ENCODE measurements around the gene ELANE.

ELANE gene

DNA sequence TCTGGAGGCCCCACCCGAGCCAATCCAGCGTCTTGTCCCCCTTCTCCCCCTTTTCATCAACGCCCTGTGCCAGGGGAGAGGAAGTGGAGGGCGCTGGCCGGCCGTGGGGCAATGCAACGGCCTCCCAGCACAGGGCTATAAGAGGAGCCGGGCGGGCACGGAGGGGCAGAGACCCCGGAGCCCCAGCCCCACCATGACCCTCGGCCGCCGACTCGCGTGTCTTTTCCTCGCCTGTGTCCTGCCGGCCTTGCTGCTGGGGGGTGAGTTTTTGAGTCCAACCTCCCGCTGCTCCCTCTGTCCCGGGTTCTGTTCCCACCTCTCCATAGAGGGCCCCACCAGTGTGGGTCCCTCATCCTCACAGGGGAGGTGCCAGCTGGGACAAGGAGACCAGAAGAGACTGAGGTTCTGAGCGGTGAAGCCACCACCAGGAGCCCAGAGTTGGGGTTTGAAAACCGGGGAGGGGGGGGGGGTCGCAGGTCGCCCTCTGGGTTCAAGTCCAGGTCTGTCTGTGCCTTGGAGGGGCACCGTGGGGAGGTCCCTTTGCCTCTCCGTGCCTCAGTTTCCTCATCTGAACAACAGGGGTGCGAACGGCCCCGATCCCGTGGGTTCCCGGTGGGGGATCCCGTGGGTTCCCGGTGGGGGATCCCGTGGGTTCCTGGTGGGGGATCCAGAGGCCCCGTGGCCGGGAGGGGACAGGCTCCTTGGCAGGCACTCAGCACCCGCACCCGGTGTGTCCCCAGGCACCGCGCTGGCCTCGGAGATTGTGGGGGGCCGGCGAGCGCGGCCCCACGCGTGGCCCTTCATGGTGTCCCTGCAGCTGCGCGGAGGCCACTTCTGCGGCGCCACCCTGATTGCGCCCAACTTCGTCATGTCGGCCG lies at the start of gene ELANE:
Gene ELANE, plus strand, starts transcription at position 168 of the 878 bp plus-strand sequence. Its CDS starts 26 bp downstream, at position 194.
- DNase-seq: no peak

DNA sequence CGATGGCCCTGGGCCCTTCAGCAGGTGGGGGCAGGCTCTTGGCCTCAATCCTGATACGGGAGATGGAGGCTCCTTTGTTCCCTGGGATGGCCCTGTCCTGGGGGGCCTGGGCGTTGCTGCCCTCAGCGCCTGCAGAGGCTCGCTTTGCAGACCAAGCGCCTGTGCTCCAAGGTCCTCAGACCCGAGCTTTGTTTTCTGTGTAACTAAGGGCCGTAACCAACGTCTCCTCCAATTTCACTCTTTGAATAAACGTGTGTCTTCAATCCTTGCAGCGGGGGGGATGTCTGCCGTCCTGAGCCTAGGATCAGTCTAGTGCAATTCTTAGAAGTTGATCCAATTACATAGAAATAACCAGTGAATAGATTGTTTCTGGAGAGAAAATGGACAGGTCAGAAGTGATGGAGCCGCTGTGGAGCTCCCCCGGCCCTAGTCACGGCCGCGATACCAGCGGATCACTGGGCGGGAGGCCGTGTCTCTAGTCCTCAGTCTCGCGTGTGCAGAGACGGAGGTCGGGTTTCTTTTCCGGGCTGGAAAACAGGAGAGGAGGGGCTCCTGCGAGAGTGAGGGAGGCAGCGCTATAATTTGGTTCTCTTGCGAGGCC lies 49.5 kb upstream of the ELANE start:
- DNase-seq: no peak

DNA sequence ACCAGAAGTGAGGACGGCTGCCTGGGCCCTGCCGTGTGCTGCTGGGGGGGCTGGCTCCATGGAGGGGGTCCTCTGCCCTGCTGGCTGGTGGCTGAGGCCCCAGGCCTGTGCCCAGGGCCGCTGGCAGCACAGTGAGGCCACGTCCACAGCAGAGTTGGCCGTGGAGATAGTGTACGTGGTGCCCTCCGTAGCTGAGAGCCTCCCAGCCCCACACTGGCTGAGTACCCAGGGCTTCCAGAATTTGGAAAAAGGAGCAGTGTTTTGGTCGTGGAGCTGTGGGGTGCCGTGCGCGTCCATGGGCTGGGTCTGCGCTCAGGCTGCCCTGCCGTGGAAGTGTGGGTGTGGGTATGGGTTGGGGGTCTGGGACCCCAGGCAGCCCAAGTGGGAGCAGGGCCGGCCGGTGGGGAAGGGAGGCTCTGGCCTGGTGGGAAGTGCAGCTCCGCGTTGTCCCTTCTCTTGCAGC lies 49.0 kb upstream of the ELANE start:
- DNase-seq: no peak

DNA sequence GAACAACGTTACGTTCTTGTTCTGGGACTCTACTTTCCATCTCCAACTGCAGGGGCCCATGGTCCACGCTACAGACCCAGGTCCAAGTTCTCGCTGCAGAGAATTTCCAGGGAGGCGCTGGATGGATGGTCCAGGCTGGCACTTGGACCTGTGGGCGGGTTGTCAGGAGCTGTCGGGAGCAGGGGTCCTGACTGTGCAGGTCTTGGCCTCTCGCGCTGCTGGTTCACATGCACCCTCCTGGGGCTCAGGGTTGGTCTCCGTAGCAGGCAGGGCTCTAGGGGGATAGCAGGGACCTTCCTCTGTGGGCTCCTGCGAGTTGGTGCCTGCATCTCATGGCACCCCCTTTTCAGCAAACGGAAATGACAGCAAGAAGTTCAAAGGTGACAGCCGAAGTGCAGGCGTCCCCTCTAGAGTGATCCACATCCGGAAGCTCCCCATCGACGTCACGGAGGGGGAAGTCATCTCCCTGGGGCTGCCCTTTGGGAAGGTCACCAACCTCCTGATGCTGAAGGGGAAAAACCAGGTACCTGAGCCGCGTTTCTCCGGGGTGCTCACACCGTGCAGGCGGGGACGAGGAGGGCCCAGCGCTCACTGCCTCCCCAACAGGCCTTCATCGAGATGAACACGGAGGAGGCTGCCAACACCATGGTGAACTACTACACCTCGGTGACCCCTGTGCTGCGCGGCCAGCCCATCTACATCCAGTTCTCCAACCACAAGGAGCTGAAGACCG lies 48.3 kb upstream of the ELANE start:
- DNase-seq: no peak

DNA sequence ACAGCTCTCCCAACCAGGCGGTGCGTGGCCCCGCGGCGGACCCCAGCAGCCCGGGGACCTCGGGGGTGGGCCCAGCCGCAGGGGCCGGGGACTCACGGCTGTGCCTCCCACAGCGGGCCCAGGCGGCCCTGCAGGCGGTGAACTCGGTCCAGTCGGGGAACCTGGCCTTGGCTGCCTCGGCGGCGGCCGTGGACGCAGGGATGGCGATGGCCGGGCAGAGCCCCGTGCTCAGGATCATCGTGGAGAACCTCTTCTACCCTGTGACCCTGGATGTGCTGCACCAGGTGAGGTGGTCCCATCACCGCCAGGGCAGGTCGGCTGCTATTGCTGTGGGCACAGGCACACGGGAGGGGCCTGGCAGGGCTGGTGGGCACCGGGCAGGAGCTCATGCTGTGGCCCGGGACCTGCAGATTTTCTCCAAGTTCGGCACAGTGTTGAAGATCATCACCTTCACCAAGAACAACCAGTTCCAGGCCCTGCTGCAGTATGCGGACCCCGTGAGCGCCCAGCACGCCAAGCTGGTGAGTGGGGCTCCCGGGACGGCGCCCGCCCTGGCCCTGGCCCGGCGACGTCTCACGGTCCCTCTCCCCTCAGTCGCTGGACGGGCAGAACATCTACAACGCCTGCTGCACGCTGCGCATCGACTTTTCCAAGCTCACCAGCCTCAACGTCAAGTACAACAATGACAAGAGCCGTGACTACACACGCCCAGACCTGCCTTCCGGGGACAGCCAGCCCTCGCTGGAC lies 47.5 kb upstream of the ELANE start:
- no peak for DNase-seq

DNA sequence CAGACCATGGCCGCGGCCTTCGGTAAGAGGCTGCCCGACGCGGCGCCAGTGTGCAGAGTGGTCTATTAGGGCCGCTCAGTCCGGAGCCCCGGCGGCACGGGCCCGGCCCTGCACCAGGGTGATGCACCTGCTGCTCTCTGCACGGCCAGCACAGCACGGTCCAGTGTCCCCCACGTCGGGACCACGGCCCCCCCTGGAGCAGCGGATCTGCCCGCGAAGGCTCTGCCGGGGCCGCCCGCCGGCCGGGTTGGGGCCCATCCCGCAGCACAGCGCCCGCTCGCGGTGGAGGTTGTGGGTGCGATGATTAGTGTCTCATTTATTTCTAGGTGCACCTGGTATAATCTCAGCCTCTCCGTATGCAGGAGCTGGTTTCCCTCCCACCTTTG lies 46.9 kb upstream of the ELANE start:
- no peak for DNase-seq

DNA sequence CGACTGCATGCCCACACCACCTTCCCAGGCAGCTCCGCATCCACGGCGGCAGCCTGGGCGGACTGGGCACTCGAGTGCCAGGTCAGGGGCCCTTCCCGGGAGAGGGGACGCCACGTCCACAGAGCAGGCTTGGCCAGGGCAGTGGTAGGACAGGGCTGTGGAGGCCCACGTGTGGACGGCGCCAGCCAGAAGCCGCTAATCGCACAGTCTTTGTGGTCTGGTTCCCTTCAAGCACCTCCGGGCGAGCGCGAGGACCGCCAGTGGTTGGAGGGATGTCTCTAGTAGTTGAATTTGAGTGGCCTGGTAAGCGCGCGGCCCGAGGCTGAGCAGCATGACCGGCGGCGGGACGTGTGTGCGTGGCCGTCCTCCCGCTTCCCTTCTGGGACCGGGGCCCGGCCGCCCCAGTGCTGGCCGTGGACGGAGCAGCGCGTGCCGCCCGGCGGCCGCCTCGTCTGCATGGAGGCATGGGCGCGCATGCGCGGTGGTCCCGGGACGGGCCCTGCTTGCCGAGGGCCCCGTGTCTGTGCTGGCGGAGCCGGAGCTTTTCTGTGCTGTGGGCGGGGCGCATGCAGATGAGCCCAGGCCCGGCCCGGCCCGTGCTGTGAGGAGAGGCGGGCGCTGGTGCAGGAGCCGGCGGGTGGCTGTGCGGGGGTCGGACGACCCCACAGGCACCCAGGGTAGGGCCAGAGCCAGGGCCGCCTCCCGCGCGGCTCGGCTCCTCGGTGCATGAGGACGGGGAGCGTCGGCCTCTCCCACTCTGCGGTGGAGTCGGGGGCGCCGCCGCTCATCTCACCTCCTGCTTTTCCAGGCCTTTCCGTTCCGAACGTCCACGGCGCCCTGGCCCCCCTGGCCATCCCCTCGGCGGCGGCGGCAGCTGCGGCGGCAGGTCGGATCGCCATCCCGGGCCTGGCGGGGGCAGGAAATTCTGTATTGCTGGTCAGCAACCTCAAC lies 46.2 kb upstream of the ELANE start:
- no peak for DNase-seq

DNA sequence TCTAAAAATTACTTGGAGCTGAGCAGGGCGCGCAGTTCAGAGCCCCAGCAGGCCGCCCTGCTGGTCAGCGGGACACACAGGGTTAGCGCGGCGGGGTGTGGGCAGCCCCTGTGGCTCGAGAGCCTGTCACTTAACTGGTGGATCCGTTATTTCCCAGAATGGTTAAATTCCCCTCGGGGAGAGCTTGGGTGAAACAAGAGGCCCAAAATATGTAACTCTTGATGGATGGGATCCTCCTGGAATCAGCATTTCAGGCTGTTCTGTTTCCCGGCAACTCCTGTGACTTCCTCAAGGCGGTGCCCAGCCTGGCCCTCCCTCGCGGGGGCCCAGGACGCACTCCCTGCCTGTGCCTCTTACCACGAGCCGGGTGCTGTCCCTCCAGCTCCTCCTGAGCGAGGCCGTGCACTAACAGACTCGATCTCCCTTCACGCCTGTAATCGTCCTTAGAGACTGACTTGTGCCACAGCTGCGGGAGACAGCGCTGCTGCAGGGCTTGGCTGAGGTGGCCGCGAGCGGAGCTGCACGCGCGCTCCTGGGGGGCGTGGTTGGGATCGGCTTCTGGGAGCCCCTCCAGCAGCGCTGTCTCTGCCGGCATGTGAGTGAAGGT lies 45.2 kb upstream of the ELANE start:
- DNase-seq: no peak

DNA sequence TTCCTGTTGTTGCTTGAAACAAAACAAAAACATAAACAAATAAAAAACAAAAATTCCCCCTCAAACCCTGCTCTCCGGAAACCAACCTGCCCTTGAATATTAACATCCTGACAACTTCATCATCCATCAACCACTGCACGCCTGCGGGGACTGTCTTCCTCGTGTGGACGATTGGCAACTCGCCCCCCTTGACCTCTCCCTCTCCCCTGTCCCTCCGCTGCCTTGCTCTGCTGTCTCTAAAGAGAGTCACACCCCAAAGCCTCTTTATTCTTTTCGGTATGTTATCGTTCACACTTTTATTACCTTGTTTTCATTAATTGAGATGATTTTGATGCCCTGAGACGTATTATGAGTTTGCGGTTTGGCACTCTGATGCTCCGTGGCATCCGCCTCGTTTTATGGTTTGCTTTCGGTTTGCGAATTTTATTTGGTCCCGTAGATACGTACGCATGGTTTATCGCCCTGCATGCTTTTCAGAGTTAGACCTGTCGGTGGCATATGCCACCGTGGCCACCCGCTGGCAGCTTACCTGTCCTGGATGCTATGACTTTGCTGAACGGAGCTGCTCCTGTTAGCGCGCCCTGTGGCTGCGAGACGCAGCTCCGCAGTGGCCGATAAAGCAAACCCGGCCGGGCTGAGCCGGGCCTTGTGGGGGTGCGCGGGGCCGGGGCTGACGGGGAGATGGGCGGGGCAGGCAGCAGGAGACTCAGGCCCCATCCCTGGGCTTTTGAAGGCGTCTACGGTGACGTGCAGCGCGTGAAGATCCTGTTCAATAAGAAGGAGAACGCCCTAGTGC lies 44.3 kb upstream of the ELANE start:
- DNase-seq: no peak

DNA sequence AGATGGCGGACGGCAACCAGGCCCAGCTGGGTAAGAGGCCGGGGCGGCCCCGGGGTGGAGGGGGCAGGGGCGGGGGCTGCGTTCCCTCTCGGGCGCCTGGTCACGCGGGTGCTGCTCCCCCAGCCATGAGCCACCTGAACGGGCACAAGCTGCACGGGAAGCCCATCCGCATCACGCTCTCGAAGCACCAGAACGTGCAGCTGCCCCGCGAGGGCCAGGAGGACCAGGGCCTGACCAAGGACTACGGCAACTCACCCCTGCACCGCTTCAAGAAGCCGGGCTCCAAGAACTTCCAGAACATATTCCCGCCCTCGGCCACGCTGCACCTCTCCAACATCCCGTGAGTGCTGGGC lies 43.7 kb upstream of the ELANE start:
- no peak for DNase-seq

DNA sequence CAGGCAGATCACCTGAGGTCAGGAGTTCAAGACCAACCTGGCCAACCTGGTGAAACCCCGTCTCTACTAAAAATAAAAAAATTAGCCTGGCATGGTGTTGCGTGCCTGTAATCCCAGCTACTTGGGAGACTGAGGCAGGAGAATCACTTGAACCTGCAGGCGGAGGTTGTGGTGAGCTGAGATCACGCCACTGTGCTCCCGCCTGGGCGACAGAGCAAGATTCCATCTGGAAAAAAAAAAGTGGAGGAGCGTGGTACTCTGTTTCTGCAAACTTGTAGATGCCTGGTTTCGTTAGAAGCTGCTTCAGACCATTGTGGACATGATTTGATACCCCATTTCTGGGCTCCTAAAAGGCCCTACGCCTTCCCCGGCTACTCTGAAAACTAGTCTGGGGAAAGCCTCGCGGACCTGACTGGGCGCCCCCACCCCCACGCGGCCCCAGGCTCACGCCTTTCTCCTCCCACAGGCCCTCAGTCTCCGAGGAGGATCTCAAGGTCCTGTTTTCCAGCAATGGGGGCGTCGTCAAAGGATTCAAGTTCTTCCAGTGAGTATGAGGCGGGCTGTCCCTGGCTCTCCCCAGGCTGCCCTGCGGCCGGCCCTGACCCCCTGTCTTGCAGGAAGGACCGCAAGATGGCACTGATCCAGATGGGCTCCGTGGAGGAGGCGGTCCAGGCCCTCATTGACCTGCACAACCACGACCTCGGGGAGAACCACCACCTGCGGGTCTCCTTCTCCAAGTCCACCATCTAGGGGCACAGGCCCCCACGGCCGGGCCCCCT lies 41.8 kb upstream of the ELANE start:
- DNase-seq: no peak

DNA sequence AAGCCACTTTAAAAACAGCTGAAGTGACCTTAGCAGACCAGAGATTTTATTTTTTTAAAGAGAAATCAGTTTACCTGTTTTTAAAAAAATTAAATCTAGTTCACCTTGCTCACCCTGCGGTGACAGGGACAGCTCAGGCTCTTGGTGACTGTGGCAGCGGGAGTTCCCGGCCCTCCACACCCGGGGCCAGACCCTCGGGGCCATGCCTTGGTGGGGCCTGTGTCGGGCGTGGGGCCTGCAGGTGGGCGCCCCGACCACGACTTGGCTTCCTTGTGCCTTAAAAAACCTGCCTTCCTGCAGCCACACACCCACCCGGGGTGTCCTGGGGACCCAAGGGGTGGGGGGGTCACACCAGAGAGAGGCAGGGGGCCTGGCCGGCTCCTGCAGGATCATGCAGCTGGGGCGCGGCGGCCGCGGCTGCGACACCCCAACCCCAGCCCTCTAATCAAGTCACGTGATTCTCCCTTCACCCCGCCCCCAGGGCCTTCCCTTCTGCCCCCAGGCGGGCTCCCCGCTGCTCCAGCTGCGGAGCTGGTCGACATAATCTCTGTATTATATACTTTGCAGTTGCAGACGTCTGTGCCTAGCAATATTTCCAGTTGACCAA lies 41.1 kb upstream of the ELANE start:
- DNase-seq: no peak

DNA sequence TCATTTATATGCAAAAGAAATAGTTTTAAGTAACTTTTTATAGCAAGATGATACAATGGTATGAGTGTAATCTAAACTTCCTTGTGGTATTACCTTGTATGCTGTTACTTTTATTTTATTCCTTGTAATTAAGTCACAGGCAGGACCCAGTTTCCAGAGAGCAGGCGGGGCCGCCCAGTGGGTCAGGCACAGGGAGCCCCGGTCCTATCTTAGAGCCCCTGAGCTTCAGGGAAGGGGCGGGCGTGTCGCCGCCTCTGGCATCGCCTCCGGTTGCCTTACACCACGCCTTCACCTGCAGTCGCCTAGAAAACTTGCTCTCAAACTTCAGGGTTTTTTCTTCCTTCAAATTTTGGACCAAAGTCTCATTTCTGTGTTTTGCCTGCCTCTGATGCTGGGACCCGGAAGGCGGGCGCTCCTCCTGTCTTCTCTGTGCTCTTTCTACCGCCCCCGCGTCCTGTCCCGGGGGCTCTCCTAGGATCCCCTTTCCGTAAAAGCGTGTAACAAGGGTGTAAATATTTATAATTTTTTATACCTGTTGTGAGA lies 40.5 kb upstream of the ELANE start:
- no peak for DNase-seq

DNA sequence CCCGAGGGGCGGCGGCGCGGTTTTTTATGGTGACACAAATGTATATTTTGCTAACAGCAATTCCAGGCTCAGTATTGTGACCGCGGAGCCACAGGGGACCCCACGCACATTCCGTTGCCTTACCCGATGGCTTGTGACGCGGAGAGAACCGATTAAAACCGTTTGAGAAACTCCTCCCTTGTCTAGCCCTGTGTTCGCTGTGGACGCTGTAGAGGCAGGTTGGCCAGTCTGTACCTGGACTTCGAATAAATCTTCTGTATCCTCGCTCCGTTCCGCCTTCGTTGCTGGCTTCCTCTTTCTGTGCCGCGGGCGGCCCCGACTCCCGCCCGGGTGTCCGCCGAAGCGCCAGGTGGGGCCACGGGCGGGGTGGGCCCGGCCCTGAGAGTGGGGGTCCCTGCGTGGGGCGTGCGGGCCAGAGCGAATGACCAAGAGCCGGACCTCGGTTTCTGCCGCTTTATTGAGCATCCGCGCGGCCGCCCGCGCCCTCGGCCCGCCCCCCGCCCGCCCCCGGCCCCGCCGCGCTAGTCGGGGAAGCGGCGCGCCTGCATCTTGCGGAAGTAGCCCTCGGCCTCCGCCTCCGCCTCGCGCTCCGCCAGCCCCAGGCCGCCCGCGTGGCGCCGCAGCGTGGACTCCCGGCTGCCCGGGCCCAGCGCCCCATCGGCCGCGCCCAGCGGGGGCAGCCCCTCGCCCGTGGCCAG lies 39.9 kb upstream of the ELANE start:
- no peak for DNase-seq

DNA sequence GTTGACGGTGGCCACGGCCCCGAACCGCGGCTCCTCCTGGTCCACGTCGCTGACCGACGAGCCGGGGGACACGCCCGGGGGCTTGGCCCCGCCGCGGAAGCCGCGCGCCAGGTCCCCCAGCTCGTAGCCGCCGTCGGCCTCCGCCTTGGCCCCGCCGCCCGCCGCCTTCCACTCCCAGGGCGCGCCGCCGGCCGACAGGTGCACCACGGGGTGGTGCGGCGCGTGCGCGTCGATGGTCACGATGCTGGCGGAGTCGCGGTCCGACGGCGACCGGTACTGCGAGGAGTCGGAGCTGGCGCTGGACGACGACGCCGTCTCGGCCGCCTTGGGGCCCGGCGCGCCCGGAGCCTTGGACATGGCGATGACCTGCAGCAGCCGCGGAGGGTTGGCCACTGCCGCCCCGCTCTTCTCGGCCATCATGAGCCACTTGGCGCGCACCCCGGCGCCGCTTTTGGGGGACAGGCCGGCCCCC lies 39.3 kb upstream of the ELANE start:
- DNase-seq: no peak

DNA sequence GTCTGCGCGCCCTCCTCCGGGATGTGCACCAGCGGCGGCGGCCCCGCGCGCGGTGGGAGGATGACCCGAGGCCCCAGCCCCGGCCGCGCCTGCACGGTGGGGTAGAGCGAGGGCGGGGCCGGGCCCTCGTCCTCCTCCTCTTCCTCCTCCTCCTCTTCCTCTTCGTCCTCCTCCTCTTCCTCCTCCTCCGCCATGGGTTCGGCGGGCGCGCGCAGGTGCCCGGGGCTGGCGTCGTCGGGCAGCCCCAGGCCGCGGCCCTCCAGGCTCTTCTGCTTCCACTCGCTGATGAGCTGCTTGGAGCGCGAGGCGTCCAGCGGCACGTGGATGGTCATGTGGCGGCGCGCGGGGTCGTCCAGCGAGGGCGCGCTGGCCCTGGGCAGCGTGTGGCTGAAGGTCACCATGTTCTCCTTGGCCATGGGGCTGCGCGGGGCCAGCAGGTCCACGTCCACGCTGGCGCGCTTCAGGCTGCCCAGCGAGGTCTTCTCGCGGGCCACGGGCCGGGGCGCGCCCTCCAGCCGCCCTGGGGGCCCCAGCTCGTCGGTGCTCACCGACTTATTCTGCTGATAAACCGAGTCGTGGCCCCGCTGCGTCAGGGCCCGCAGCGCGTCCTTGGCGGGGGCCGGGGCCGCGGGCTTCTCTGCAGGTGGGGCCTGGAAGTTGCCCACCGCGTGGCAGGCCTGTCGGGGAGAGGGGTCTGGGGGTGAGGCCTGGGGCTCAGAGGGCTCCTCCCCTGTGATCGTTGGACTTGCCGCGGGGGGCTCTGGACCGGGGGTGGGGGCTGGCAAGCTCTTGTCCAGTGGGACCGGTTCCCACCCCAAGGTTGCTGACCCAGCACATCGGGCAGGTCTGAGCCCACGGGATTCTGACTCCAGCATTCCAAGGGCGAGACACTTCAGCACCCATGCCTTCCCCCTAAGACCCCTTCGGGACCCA lies 38.6 kb upstream of the ELANE start:
- no peak for DNase-seq
